H9 (cell line): Measurements from ENCODE around the gene TSC1. TPM values are rescaled to one million over a fixed set of nuclear protein-coding genes. Genes with fewer than 3 reads are reported as not detected.

ENCODE experiments used
- DNase-seq: peaks from one replicate; pipeline ENCODE4 v3.0.0-alpha.2; 2017
- H2AFZ ChIP-seq: one replicate; pipeline ENCODE4 v1.6.1; 2013; ENCODE audit warnings: mild to moderate bottlenecking, low read length, control low read depth, moderate library complexity
- H2AK5ac ChIP-seq: 2 replicates; pipeline ENCODE4 v1.6.1; 2013; ENCODE audit warnings: low read length, control low read depth, mixed read lengths; ENCODE audit not compliant: insufficient read length
- H2BK120ac ChIP-seq: one replicate; pipeline ENCODE4 v1.6.1; 2013; ENCODE audit warnings: low read depth, mild to moderate bottlenecking, low read length, control low read depth, inconsistent platforms; ENCODE audit not compliant: poor library complexity, severe bottlenecking
- H2BK12ac ChIP-seq: 2 replicates; pipeline ENCODE4 v1.6.1; 2013; ENCODE audit warnings: low read length, control low read depth, mixed read lengths, low read depth; ENCODE audit not compliant: insufficient read length
- H2BK15ac ChIP-seq: 2 replicates; pipeline ENCODE4 v1.6.1; 2013; ENCODE audit warnings: low read depth, low read length, control low read depth
- H2BK20ac ChIP-seq: one replicate; pipeline ENCODE4 v1.6.1; 2013; ENCODE audit warnings: low read depth, mild to moderate bottlenecking, low read length, control low read depth, inconsistent platforms; ENCODE audit not compliant: poor library complexity, severe bottlenecking
- H2BK5ac ChIP-seq: 2 replicates; pipeline ENCODE4 v1.6.1; 2013; ENCODE audit warnings: low read length, control low read depth, mixed read lengths; ENCODE audit not compliant: insufficient read length
- H3K14ac ChIP-seq: 2 replicates; pipeline ENCODE4 v1.6.1; 2013; ENCODE audit warnings: low read length, control low read depth; ENCODE audit not compliant: insufficient read depth
- H3K18ac ChIP-seq: 2 replicates; pipeline ENCODE4 v1.6.1; 2013; ENCODE audit warnings: low read depth, mild to moderate bottlenecking, mixed read lengths, low read length, control low read depth; ENCODE audit not compliant: insufficient read length
- H3K23ac ChIP-seq: 2 replicates; pipeline ENCODE4 v1.6.1; 2013; ENCODE audit warnings: low read length, control low read depth, mixed read lengths, low read depth; ENCODE audit not compliant: insufficient read length
- H3K23me2 ChIP-seq: 2 replicates; pipeline ENCODE4 v1.6.1; 2013; ENCODE audit warnings: low read depth, mild to moderate bottlenecking, mixed read lengths, low read length, control low read depth; ENCODE audit not compliant: insufficient read length, poor library complexity, severe bottlenecking
- H3K27ac ChIP-seq: 2 replicates; pipeline ENCODE4 v1.5.1; 2013; ENCODE audit warnings: low read length, control low read depth, mixed read lengths, low read depth; ENCODE audit not compliant: insufficient read length
- H3K27me3 ChIP-seq: 2 replicates; pipeline ENCODE4 v1.6.1; 2013; ENCODE audit warnings: low read length, control low read depth, inconsistent platforms; ENCODE audit not compliant: insufficient read depth
- H3K4ac ChIP-seq: 2 replicates; pipeline ENCODE4 v1.6.1; 2013; ENCODE audit warnings: low read depth, mild to moderate bottlenecking, control low read depth, inconsistent platforms, low read length, moderate library complexity
- H3K4me1 ChIP-seq: 2 replicates; pipeline ENCODE4 v1.6.1; 2013; ENCODE audit warnings: low read length, control low read depth, inconsistent platforms; ENCODE audit not compliant: insufficient read depth
- H3K4me2 ChIP-seq: 2 replicates; pipeline ENCODE4 v1.6.1; 2013; ENCODE audit warnings: low read length, control low read depth, mixed read lengths; ENCODE audit not compliant: insufficient read length, insufficient read depth
- H3K56ac ChIP-seq: 2 replicates; pipeline ENCODE4 v1.6.1; 2013; ENCODE audit warnings: low read depth, mild to moderate bottlenecking, mixed read lengths, low read length, control low read depth; ENCODE audit not compliant: insufficient read length
- H3K79me1 ChIP-seq: 2 replicates; pipeline ENCODE4 v1.6.1; 2013; ENCODE audit warnings: low read depth, mild to moderate bottlenecking, moderate library complexity, low read length, control low read depth, inconsistent platforms; ENCODE audit not compliant: insufficient read depth, poor library complexity, severe bottlenecking
- H3K79me2 ChIP-seq: 2 replicates; pipeline ENCODE4 v1.6.1; 2013; ENCODE audit warnings: low read length, control low read depth, inconsistent platforms; ENCODE audit not compliant: insufficient read depth
- H3K9ac ChIP-seq: 2 replicates; pipeline ENCODE4 v1.6.1; 2013; ENCODE audit warnings: low read length, control low read depth, mixed read lengths; ENCODE audit not compliant: insufficient read length; ENCODE audit errors: extremely low read depth
- H3K9me3 ChIP-seq: one replicate; pipeline ENCODE4 v1.6.1; 2013; ENCODE audit warnings: low read depth, low read length, inconsistent platforms; ENCODE audit not compliant: control insufficient read depth
- H3T11ph ChIP-seq: one replicate; pipeline ENCODE4 v1.6.1; 2013; ENCODE audit warnings: mild to moderate bottlenecking, low read length, control low read depth, inconsistent platforms
- H4K20me1 ChIP-seq: one replicate; pipeline ENCODE4 v1.6.1; 2013; ENCODE audit not compliant: control insufficient read depth, insufficient read length, insufficient read depth
- H4K5ac ChIP-seq: 2 replicates; pipeline ENCODE4 v1.6.1; 2013; ENCODE audit warnings: low read depth, mild to moderate bottlenecking, mixed read lengths, low read length, control low read depth; ENCODE audit not compliant: insufficient read length
- H4K8ac ChIP-seq: replicated peaks from 2 replicates; pipeline ENCODE4 v1.6.1; 2013; ENCODE audit warnings: low read length, control low read depth, mixed read lengths, low read depth; ENCODE audit not compliant: insufficient read length
- H4K91ac ChIP-seq: 2 replicates; pipeline ENCODE4 v1.6.1; 2013; ENCODE audit warnings: low read depth, mild to moderate bottlenecking, moderate library complexity, mixed read lengths, low read length, control low read depth; ENCODE audit not compliant: insufficient read length
- H3K27ac Mint-ChIP-seq, 3 experiments: 2 replicates in 2 of 3; 3 replicates in 1 of 3; pipeline ENCODE4 v1.8.0; 2020 to 2021; ENCODE audit warnings: mixed read lengths in 3 of 3, mild to moderate bottlenecking in 1 of 3, moderate library complexity in 1 of 3
- H3K27me3 Mint-ChIP-seq: 2 replicates; pipeline ENCODE4 v1.8.0; 2021; ENCODE audit warnings: low read depth, mild to moderate bottlenecking, moderate library complexity, mixed read lengths
- H3K36me3 Mint-ChIP-seq, 3 experiments: 2 replicates in 2 of 3; 3 replicates in 1 of 3; pipeline ENCODE4 v1.8.0; 2020 to 2021; ENCODE audit warnings: low read depth in 3 of 3, mixed read lengths in 3 of 3; ENCODE audit not compliant: insufficient read depth in 1 of 3
- H3K4me1 Mint-ChIP-seq, 2 experiments: 2 replicates each; pipeline ENCODE4 v1.8.0; 2020; ENCODE audit warnings: mixed read lengths in 2 of 2
- H3K4me3 Mint-ChIP-seq, 2 experiments: 2 replicates in 1 of 2; 3 replicates in 1 of 2; pipeline ENCODE4 v1.8.0; 2020 to 2021; ENCODE audit warnings: mild to moderate bottlenecking in 2 of 2, mixed read lengths in 2 of 2, moderate library complexity in 1 of 2
- H3K9me3 Mint-ChIP-seq, 2 experiments: 2 replicates in 1 of 2; 3 replicates in 1 of 2; pipeline ENCODE4 v1.8.0; 2020; ENCODE audit warnings: mild to moderate bottlenecking in 2 of 2, mixed read lengths in 2 of 2, moderate library complexity in 1 of 2
- CTCF ChIP-seq: fragments of 200-600 bp; sonication (generic); conservative IDR thresholded peaks from 3 replicates; pipeline ENCODE4 v1.8.0; 2021; ENCODE audit warnings: antibody characterized with exemption, mild to moderate bottlenecking
- WGBS: extraction: QIAGEN DNeasy Blood & Tissue Kit; methylation state at CpG from one replicate; pipeline ENCODE4 v1.1.7; 2013; ENCODE audit warnings: missing lambda C conversion rate, low lambda C conversion rate, mixed read lengths; ENCODE audit not compliant: insufficient read length; ENCODE audit errors: extremely low coverage; 5-methylcytosine and 5-hydroxymethylcytosine counted together
- total RNA-seq: library from RNA; stranded (reverse); gene quantifications from 2 replicates; pipeline ENCODE4 v1.2.1, GENCODE V29; 2021

Gene TSC1
- total RNA-seq, 1 experiment from 2014 or later, result 32.7 TPM

- Histone ChIP-seq H3K9ac (no peak overlapping the region), H3K18ac (no peak overlapping the region), H3K23me2 (no peaks in the 10 kb centered on the region), H4K8ac (no peak overlapping the region), H3K27me3 (no peaks in the 10 kb centered on the region), H2BK20ac (no peak overlapping the region), H2BK120ac (no peak overlapping the region), H2BK12ac (no peak overlapping the region), H3K23ac (no peak overlapping the region), H2BK15ac (no peak overlapping the region), H4K5ac (no peak overlapping the region), H3K27ac (no peak overlapping the region), H2BK5ac (no peak overlapping the region), H4K91ac (no peak overlapping the region), H3K14ac (no peak overlapping the region), H3K9me3 (no peaks in the 10 kb centered on the region), H3K4me2 (no peak overlapping the region), H3K56ac (no peak overlapping the region), H3T11ph (no peak overlapping the region), H2AK5ac (no peak overlapping the region), H3K79me2 (no peaks in the 10 kb centered on the region), H4K20me1 (no peaks in the 10 kb centered on the region), H3K79me1 (no peaks in the 10 kb centered on the region), H3K4me1 (no peaks in the 10 kb centered on the region), H3K4ac (no peak overlapping the region), H2AFZ (no peak overlapping the region)
- Mint-ChIP-seq H3K4me3 (no peak overlapping the region), H3K27me3 (peaks cover 12% of the 10 kb centered on the region), H3K9me3 (no peaks in the 10 kb centered on the region), H3K27ac (peak overlapping the region in 1 of 3 experiments; percentile 1; a peak in 1 of 7 replicates), H3K36me3 (no peaks in the 10 kb centered on the region), H3K4me1 (peaks cover 24 to 28% of the 10 kb centered on the region in 2 experiments)
- no peak for TF ChIP-seq CTCF
- WGBS, result no CpG with 5 or more reads among the region's 6 CpGs
- DNase-seq, result no peak
Measured at GRCh38 chr9:132862533-132862932, 81.9 kb downstream of the TSC1 start.
